ENCODE results near the gene CHMP5. TPM values are rescaled to one million over a fixed set of nuclear protein-coding genes. Genes with fewer than 3 reads are reported as not detected.

The CHMP5 gene
- total and polyA plus RNA-seq, 10 of the 15 experiments (the other 5 are each of a cell fraction or from before 2014, with no cell fraction given): 40.3 to 179 (median 78.6) TPM

DNA sequence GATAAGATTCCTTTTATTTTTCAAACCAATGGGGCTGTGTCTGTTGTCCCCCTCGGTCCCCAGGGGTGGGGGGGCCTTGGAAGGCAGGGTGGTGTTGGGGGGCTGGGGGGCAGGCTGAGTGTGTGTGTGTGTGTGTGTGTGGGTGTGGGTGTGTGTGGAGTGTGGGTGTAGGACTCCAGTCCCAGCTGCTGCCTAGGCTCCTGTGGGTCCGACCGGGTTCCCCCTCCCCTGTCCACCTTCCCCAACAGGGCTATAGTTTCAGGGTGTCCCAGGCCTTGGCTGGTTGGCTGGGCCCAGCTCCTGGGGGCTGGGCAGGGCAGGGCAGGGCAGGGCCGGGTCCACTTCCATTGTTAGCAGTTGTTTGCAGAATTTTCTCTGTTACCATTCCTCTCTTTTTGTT lies 23.4 kb downstream of the CHMP5 start:
- no peak for DNase-seq (ENCODE audit: low read depth, low spot score)
- ChIA-PET SMC1A (ENCODE audit: uncharacterized antibody, unreplicated experiment) (interaction anchor here (0.7 to 1.8 kb wide), 5 partner anchors 9 to 128 kb away, joined by 3 to 19 read pairs (median 5); no protein-coding TSS in a partner anchor), CTCF (interaction anchor here (1.1 to 3.5 kb wide), 11 partner anchors 9 to 185 kb away, joined by 3 to 32 read pairs (median 7); partner anchors contain the start of gene NOL6), RAD21 (ENCODE audit: unreplicated experiment) (interaction anchor here (0.9 to 1.8 kb wide), 3 partner anchors 9 to 179 kb away, joined by 4 to 13 read pairs (median 6); partner anchors contain the start of gene AQP3), POLR2A (interaction anchor here (0.6 kb wide), 1 partner anchor 251 kb away, joined by 3 read pairs; no protein-coding TSS in a partner anchor)
- Histone ChIP-seq H3K27me3 (replicated peaks in 1 of 2; ENCODE audit: control insufficient read depth in 2 of 2, insufficient read depth in 2 of 2, low read length in 1 of 2) (no peaks in the 10 kb centered on the region), H2AFZ (ENCODE audit: control insufficient read depth, low read depth, low read length) (no peak overlapping the region), H3K9me3 (replicated peaks; ENCODE audit: control insufficient read depth, insufficient read depth, low read length) (no peaks in the 10 kb centered on the region), H3K9ac (ENCODE audit: control insufficient read depth, insufficient read depth, low read length) (no peak overlapping the region), H3K27ac (ENCODE audit: control insufficient read depth, insufficient read depth) (no peak overlapping the region), H4K20me1 (ENCODE audit: control insufficient read depth, insufficient read depth) (no peaks in the 10 kb centered on the region), H3K4me2 (ENCODE audit: control insufficient read depth, insufficient read depth) (no peak overlapping the region), H3K36me3 (ENCODE audit: control insufficient read depth in 2 of 2, insufficient read depth in 2 of 2, low read length in 1 of 2) (peaks cover 0 to 5% of the 10 kb centered on the region in 2 experiments; a peak in 1 of 4 replicates), H3K4me1 (ENCODE audit: control insufficient read depth, insufficient read depth, low read length) (peaks cover 5% of the 10 kb centered on the region), H3K4me3 (no peak overlapping the region), H3K79me2 (ENCODE audit: control insufficient read depth, insufficient read depth, low read length) (peaks cover 30% of the 10 kb centered on the region)
- intact Hi-C loops (cut with micrococcal nuclease; ENCODE audit: unreplicated experiment) (loop anchor here (10.0 kb wide), 1 partner anchor 167 kb away; no protein-coding TSS in a partner anchor), in situ Hi-C loops (cut with MboI) (no loop called here)
- FAIRE-seq: no peak
- 81% methylated on average over 4 of the region's 4 CpGs for WGBS (ENCODE audit: insufficient coverage, insufficient replicate concordance, low lambda C conversion rate, missing lambda C conversion rate)
- BruUV-seq (replicated peaks): no TSS peak
- ATAC-seq: no peak
- TF ChIP-seq, protein P1, sequence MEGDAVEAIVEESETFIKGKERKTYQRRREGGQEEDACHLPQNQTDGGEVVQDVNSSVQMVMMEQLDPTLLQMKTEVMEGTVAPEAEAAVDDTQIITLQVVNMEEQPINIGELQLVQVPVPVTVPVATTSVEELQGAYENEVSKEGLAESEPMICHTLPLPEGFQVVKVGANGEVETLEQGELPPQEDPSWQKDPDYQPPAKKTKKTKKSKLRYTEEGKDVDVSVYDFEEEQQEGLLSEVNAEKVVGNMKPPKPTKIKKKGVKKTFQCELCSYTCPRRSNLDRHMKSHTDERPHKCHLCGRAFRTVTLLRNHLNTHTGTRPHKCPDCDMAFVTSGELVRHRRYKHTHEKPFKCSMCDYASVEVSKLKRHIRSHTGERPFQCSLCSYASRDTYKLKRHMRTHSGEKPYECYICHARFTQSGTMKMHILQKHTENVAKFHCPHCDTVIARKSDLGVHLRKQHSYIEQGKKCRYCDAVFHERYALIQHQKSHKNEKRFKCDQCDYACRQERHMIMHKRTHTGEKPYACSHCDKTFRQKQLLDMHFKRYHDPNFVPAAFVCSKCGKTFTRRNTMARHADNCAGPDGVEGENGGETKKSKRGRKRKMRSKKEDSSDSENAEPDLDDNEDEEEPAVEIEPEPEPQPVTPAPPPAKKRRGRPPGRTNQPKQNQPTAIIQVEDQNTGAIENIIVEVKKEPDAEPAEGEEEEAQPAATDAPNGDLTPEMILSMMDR (IDR thresholded peaks at IDR 0.05 in 2 of 3, conservative IDR thresholded peaks at IDR 0.05 in 1 of 3; ENCODE audit: control insufficient read depth in 2 of 3, extremely low read depth in 1 of 3, insufficient read depth in 1 of 3, low read depth in 3 of 3, low read length in 3 of 3): no peak
- TF ChIP-seq DPF2 (IDR thresholded peaks at IDR 0.05) (no peak), MTA2 (IDR thresholded peaks at IDR 0.05; ENCODE audit: low read depth) (no peak), SMARCA5 (IDR thresholded peaks at IDR 0.05) (no peak), SMAD1 (IDR thresholded peaks at IDR 0.05; ENCODE audit: low read depth, partially characterized antibody) (no peak), ZNF24 (IDR thresholded peaks at IDR 0.05) (no peak), CHD4 (IDR thresholded peaks at IDR 0.05) (no peak), SPI1 (IDR thresholded peaks at IDR 0.05; ENCODE audit: borderline replicate concordance, insufficient read depth, low read depth, low read length) (no peak), SUZ12 (IDR thresholded peaks at IDR 0.05; ENCODE audit: unreplicated experiment) (no peak), HDAC2 (IDR thresholded peaks at IDR 0.05) (no peak)
- TF ChIP-seq, protein P2, sequence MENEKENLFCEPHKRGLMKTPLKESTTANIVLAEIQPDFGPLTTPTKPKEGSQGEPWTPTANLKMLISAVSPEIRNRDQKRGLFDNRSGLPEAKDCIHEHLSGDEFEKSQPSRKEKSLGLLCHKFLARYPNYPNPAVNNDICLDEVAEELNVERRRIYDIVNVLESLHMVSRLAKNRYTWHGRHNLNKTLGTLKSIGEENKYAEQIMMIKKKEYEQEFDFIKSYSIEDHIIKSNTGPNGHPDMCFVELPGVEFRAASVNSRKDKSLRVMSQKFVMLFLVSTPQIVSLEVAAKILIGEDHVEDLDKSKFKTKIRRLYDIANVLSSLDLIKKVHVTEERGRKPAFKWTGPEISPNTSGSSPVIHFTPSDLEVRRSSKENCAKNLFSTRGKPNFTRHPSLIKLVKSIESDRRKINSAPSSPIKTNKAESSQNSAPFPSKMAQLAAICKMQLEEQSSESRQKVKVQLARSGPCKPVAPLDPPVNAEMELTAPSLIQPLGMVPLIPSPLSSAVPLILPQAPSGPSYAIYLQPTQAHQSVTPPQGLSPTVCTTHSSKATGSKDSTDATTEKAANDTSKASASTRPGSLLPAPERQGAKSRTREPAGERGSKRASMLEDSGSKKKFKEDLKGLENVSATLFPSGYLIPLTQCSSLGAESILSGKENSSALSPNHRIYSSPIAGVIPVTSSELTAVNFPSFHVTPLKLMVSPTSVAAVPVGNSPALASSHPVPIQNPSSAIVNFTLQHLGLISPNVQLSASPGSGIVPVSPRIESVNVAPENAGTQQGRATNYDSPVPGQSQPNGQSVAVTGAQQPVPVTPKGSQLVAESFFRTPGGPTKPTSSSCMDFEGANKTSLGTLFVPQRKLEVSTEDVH (IDR thresholded peaks at IDR 0.05; ENCODE audit: low read depth, partially characterized antibody): no peak
- TF ChIP-seq, protein P3, sequence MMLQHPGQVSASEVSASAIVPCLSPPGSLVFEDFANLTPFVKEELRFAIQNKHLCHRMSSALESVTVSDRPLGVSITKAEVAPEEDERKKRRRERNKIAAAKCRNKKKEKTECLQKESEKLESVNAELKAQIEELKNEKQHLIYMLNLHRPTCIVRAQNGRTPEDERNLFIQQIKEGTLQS (IDR thresholded peaks at IDR 0.05; ENCODE audit: borderline replicate concordance, extremely low read depth, low read depth, low read length): no peak
- TF ChIP-seq, protein P4, sequence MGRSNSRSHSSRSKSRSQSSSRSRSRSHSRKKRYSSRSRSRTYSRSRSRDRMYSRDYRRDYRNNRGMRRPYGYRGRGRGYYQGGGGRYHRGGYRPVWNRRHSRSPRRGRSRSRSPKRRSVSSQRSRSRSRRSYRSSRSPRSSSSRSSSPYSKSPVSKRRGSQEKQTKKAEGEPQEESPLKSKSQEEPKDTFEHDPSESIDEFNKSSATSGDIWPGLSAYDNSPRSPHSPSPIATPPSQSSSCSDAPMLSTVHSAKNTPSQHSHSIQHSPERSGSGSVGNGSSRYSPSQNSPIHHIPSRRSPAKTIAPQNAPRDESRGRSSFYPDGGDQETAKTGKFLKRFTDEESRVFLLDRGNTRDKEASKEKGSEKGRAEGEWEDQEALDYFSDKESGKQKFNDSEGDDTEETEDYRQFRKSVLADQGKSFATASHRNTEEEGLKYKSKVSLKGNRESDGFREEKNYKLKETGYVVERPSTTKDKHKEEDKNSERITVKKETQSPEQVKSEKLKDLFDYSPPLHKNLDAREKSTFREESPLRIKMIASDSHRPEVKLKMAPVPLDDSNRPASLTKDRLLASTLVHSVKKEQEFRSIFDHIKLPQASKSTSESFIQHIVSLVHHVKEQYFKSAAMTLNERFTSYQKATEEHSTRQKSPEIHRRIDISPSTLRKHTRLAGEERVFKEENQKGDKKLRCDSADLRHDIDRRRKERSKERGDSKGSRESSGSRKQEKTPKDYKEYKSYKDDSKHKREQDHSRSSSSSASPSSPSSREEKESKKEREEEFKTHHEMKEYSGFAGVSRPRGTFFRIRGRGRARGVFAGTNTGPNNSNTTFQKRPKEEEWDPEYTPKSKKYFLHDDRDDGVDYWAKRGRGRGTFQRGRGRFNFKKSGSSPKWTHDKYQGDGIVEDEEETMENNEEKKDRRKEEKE (IDR thresholded peaks at IDR 0.05): no peak
